Umbilical cord (tissue), 2 donors: Measurements from ENCODE around the gene CDK15. TPM values are rescaled to one million over a fixed set of nuclear protein-coding genes. Genes with fewer than 3 reads are reported as not detected.

Experiments
- DNase-seq: peaks from one replicate; pipeline ENCODE4 v3.0.0-alpha.2; 2015; ENCODE audit warnings: low spot score
- total RNA-seq: library from RNA; depleted of rRNA; stranded (reverse); fragments of >200 nt; gene quantifications from one replicate; pipeline ENCODE4 v1.2.3, GENCODE V29; 2014; ENCODE audit warnings: low replicate concordance; ENCODE audit not compliant: insufficient read depth

The CDK15 gene
- total RNA-seq, 1 donor from 2014 or later: 6.7 TPM

GRCh38 chr2:201908901-201909300, 102.6 kb downstream of the CDK15 start:
- DNase-seq: peak; percentile 27

- peak; percentile 35 for DNase-seq
These were observed 103.0 kb downstream of the CDK15 start for GRCh38 chr2:201909348-201909747.

GRCh38 chr2:201909961-201910361, 103.6 kb downstream of the CDK15 start:
- peak; percentile 81 for DNase-seq

- DNase-seq: no peak
These were observed 105.0 kb downstream of the CDK15 start for GRCh38 chr2:201911372-201911771.

GRCh38 chr2:201913201-201913600, 106.9 kb downstream of the CDK15 start:
- DNase-seq: no peak

GRCh38 chr2:201915446-201915845, 109.1 kb downstream of the CDK15 start:
- no peak for DNase-seq

GRCh38 chr2:201916565-201916964, 110.2 kb downstream of the CDK15 start:
- no peak for DNase-seq

- DNase-seq: peak; percentile 25
These were observed 112.4 kb downstream of the CDK15 start for GRCh38 chr2:201918616-201919307.

GRCh38 chr2:201919308-201919634, 112.9 kb downstream of the CDK15 start:
- no peak for DNase-seq

GRCh38 chr2:201923436-201924328, 117.3 kb downstream of the CDK15 start:
- no peak for DNase-seq

GRCh38 chr2:201924453-201924852, 118.1 kb downstream of the CDK15 start:
- DNase-seq: no peak

GRCh38 chr2:201925056-201925455, 118.7 kb downstream of the CDK15 start:
- no peak for DNase-seq

- DNase-seq: no peak
These were observed 119.7 kb downstream of the CDK15 start for GRCh38 chr2:201926067-201926466.

GRCh38 chr2:201928363-201928762, 122.0 kb downstream of the CDK15 start:
- no peak for DNase-seq

- no peak for DNase-seq
These were observed 123.1 kb downstream of the CDK15 start for GRCh38 chr2:201929281-201930026.

- DNase-seq: no peak
These were observed 123.7 kb downstream of the CDK15 start for GRCh38 chr2:201930043-201930442.

- no peak for DNase-seq
These were observed 124.5 kb downstream of the CDK15 start for GRCh38 chr2:201930831-201931230.

GRCh38 chr2:201931475-201931874, 125.1 kb downstream of the CDK15 start:
- no peak for DNase-seq

GRCh38 chr2:201931951-201932350, 125.6 kb downstream of the CDK15 start:
- no peak for DNase-seq

- DNase-seq: no peak
These were observed 126.2 kb downstream of the CDK15 start for GRCh38 chr2:201932511-201932910.

GRCh38 chr2:201933792-201934237, 127.5 kb downstream of the CDK15 start:
- DNase-seq: peak; percentile 12

- no peak for DNase-seq
These were observed 130.5 kb downstream of the CDK15 start for GRCh38 chr2:201936817-201937216.
